HepG2 (cell line): Measurements from ENCODE around the gene CYTH1.
A peak's percentile ranks its signal among the peaks of the same experiment; 100 is the strongest.

Experiments
- HMGXB4 ChIP-seq, 2 experiments: sonication (generic) in 1 of 2; formaldehyde crosslinking in 1 of 2; IDR thresholded peaks; 2 replicates each; pipeline versions ENCODE4 v1.4.0 to v1.6.1; 2018 to 2020; ENCODE audit warnings: missing genetic modification reagents in 2 of 2, borderline replicate concordance in 1 of 2, low read depth in 1 of 2, mild to moderate bottlenecking in 1 of 2, missing biosample characterization in 1 of 2
- POLR2G ChIP-seq: fragments of 200-400 bp; formaldehyde crosslinking; IDR thresholded peaks from 2 replicates; pipeline ENCODE4 v1.6.1; 2018; ENCODE audit warnings: mild to moderate bottlenecking, low read depth, low read length, moderate library complexity
- TBP ChIP-seq: sonication (generic); formaldehyde crosslinking; IDR thresholded peaks from 2 replicates; pipeline ENCODE4 v1.5.0; 2020; ENCODE audit warnings: missing genetic modification reagents
- ZNF10 ChIP-seq: sonication (generic); formaldehyde crosslinking; IDR thresholded peaks from 2 replicates; pipeline ENCODE4 v1.4.0; 2020; ENCODE audit warnings: mild to moderate bottlenecking, low read depth, missing genetic modification reagents, borderline replicate concordance

GRCh38 chr17:78748730-78749317 lies 33.2 kb downstream of the CYTH1 start:
- no peak for TF ChIP-seq ZNF10 (CRISPR knock-in tag)
- no peak for TF ChIP-seq TBP (CRISPR knock-in tag)
- TF ChIP-seq HMGXB4 (CRISPR knock-in tag; IDR thresholded peaks at IDR 0.05; ENCODE audit: borderline replicate concordance in 1 of 2, low read depth in 1 of 2) = 0 out of 4 replicates have a peak, but pooled peaks of 1 of the 2 experiments have one; percentile 17
- no peak for TF ChIP-seq POLR2G
